K562 (cell line): ENCODE results near the gene MCM9. TPM values are rescaled to one million over a fixed set of nuclear protein-coding genes. Genes with fewer than 3 reads are reported as not detected.

Source experiments
- CBX2 ChIP-seq: fragments of 200-600 bp; sonication (generic); IDR thresholded peaks from one replicate; pipeline ENCODE4 v1.6.1; 2012; ENCODE audit warnings: mild to moderate bottlenecking, low read length, inconsistent platforms; ENCODE audit not compliant: insufficient read depth, poor library complexity, severe bottlenecking
- FOXJ3 ChIP-seq: sonication (generic); formaldehyde crosslinking; IDR thresholded peaks from 2 replicates; pipeline ENCODE4 v1.4.0; 2020; ENCODE audit warnings: mild to moderate bottlenecking, missing genetic modification reagents
- HMGN3 ChIP-seq: IDR thresholded peaks from 2 replicates; pipeline ENCODE4 v1.6.1; 2011; ENCODE audit warnings: borderline replicate concordance, low read depth, mild to moderate bottlenecking, mixed read lengths, low read length; ENCODE audit not compliant: insufficient read length; ENCODE audit errors: extremely low read depth
- JUN ChIP-seq, 2 experiments: sonication (generic) in 1 of 2; formaldehyde crosslinking in 1 of 2; IDR thresholded peaks; 2 replicates each; pipeline versions ENCODE4 v1.6.1 to v1.8.0; 2012 to 2022; ENCODE audit warnings: borderline replicate concordance in 2 of 2, mild to moderate bottlenecking in 2 of 2, improper control_type of control experiment in 1 of 2, low read depth in 1 of 2, low read length in 1 of 2, missing genetic modification reagents in 1 of 2
- MYBL2 ChIP-seq, 2 experiments: fragments of 450-650 bp in 1 of 2; sonication (generic) in 1 of 2; formaldehyde crosslinking in 1 of 2; IDR thresholded peaks; 2 replicates each; pipeline versions ENCODE4 v1.6.1 to v1.8.1; 2017 to 2022; ENCODE audit warnings: borderline replicate concordance in 1 of 2, inconsistent platforms in 1 of 2, low read depth in 1 of 2, mild to moderate bottlenecking in 1 of 2, missing genetic modification reagents in 1 of 2, moderate library complexity in 1 of 2
- ZNF395 ChIP-seq: fragments of 200-800 bp; sonication (Bioruptor generic); IDR thresholded peaks from 2 replicates; pipeline ENCODE4 v1.6.1; 2017; ENCODE audit warnings: missing genetic modification characterization, missing compliant biosample characterization
- ZNF431 ChIP-seq: sonication (generic); formaldehyde crosslinking; IDR thresholded peaks from 2 replicates; pipeline ENCODE4 v1.8.0; 2022; ENCODE audit warnings: mild to moderate bottlenecking, missing genetic modification reagents
- ZNF668 ChIP-seq: fragments of 250-450 bp; sonication (Bioruptor Pico); IDR thresholded peaks from 2 replicates; pipeline ENCODE4 v1.8.0; 2022; ENCODE audit warnings: mild to moderate bottlenecking, inconsistent platforms
- ZNF696 ChIP-seq: fragments of 250-450 bp; sonication (Bioruptor Pico); conservative IDR thresholded peaks from 2 replicates; pipeline ENCODE4 v1.4.0; 2020; ENCODE audit warnings: mild to moderate bottlenecking, moderate library complexity
- polyA plus RNA-seq, 8 experiments: library from polyadenylated mRNA; depleted of rRNA in 4 of 8; stranded (reverse) in 5 of 8; unstranded in 3 of 8; fragments of >200 nt; fragmentation: Nextera tagmentation in 2 of 8; fragmentation: Illumina TruSeq in 1 of 8; extraction: Ambion mirVana in 2 of 8; extraction: Trizol in 1 of 8; gene quantifications; 2 replicates each; pipeline versions ENCODE4 v1.2.1 to v1.2.3, GENCODE V29; 2011 to 2014; ENCODE audit warnings: inconsistent platforms in 1 of 8, missing spikeins in 1 of 8
- total RNA-seq, 7 experiments: library from RNA; depleted of rRNA in 6 of 7; stranded (reverse); fragments of >200 nt in 6 of 7; fragmentation: Illumina TruSeq in 2 of 7; extraction: Trizol in 2 of 7; gene quantifications; 2 replicates each; pipeline versions ENCODE4 v1.2.1 to v1.2.3, GENCODE V29; 2011 to 2021; ENCODE audit warnings: low replicate concordance in 1 of 7
- TF ChIP-seq, protein P1 (sequence below): sonication (generic); formaldehyde crosslinking; IDR thresholded peaks from 2 replicates; pipeline ENCODE4 v1.8.0; 2022; ENCODE audit warnings: mild to moderate bottlenecking, missing genetic modification reagents

The MCM9 gene
- total and polyA plus RNA-seq, 9 of the 15 experiments (the other 6 are each of a cell fraction or from before 2014, with no cell fraction given), result 4.8 to 16.7 (median 11.6) TPM

DNA sequence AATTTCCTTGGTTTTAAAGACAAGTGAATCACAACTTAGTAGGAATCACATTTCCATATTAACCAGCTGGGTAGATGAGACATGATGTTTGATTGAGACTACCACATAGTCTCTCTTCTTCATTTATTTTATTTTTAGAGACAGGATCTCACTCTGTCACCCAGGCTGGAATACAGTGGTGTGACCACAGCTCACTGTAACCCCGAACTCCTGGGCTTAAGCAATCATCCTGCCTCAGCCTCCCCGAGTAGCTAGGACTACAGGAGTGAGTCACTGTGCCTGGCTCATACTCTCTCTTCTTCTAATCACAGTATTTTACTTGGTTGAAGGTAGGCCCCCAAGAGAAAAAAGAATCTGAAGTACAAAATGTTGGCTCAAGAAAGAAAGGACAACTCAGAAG is 121.2 kb downstream of the MCM9 start (continued):
- TF ChIP-seq ZNF668 (CRISPR knock-in tag) (no peak), CBX2 (no peak), JUN (IDR thresholded peaks at IDR 0.05; ENCODE audit: borderline replicate concordance, low read depth, low read length) (no peak), JUN (CRISPR knock-in tag; IDR thresholded peaks at IDR 0.05; ENCODE audit: borderline replicate concordance) (no peak), ZNF696 (CRISPR knock-in tag) (no peak), ZNF431 (CRISPR knock-in tag) (no peak), ZNF395 (CRISPR knock-in tag) (no peak), FOXJ3 (CRISPR knock-in tag) (no peak), HMGN3 (no peak), MYBL2 (IDR thresholded peaks at IDR 0.05; ENCODE audit: low read depth) (no peak), MYBL2 (CRISPR knock-in tag; IDR thresholded peaks at IDR 0.05; ENCODE audit: borderline replicate concordance) (no peak)
- TF ChIP-seq, protein P1, sequence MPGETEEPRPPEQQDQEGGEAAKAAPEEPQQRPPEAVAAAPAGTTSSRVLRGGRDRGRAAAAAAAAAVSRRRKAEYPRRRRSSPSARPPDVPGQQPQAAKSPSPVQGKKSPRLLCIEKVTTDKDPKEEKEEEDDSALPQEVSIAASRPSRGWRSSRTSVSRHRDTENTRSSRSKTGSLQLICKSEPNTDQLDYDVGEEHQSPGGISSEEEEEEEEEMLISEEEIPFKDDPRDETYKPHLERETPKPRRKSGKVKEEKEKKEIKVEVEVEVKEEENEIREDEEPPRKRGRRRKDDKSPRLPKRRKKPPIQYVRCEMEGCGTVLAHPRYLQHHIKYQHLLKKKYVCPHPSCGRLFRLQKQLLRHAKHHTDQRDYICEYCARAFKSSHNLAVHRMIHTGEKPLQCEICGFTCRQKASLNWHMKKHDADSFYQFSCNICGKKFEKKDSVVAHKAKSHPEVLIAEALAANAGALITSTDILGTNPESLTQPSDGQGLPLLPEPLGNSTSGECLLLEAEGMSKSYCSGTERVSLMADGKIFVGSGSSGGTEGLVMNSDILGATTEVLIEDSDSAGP (CRISPR knock-in tag), result no peak
